GM23338 (cell line): Measurements from ENCODE around the gene PJA1. TPM values are rescaled to one million over a fixed set of nuclear protein-coding genes. Genes with fewer than 3 reads are reported as not detected.
A peak's percentile ranks its signal among the peaks of the same experiment; 100 is the strongest.

Experiments
- ATAC-seq: fragments of 200-7000 bp; cut with Tn5 transposase; 3 replicates; pipeline ENCODE4 v1.9.1; 2020
- DNase-seq: peaks from one replicate; pipeline ENCODE4 v3.0.0-alpha.2; 2015; ENCODE audit warnings: low spot score
- H2AFZ ChIP-seq: fragments of 200-600 bp; sonication (generic); 2 replicates; pipeline ENCODE4 v1.8.0; 2016; ENCODE audit warnings: antibody characterized with exemption, mild to moderate bottlenecking, moderate library complexity
- H3F3A ChIP-seq: fragments of 200-600 bp; sonication (generic); replicated peaks from 2 replicates; pipeline ENCODE4 v1.8.0; 2017; ENCODE audit warnings: antibody characterized with exemption, mixed run types, low read depth
- H3K27ac ChIP-seq: fragments of 200-600 bp; sonication (generic); 2 replicates; pipeline ENCODE4 v1.6.1; 2016; ENCODE audit warnings: low read depth
- H3K27me3 ChIP-seq: fragments of 200-600 bp; sonication (generic); 2 replicates; pipeline ENCODE4 v1.8.0; 2016; ENCODE audit warnings: mild to moderate bottlenecking, mixed run types, moderate library complexity; ENCODE audit not compliant: insufficient read depth
- H3K36me3 ChIP-seq: fragments of 200-600 bp; sonication (generic); 2 replicates; pipeline ENCODE4 v1.8.0; 2016; ENCODE audit warnings: mild to moderate bottlenecking; ENCODE audit not compliant: insufficient read depth
- H3K4me1 ChIP-seq: fragments of 200-600 bp; sonication (generic); 2 replicates; pipeline ENCODE4 v1.8.0; 2016; ENCODE audit warnings: mild to moderate bottlenecking, moderate library complexity; ENCODE audit not compliant: insufficient read depth
- H3K4me2 ChIP-seq: fragments of 200-600 bp; sonication (generic); 2 replicates; pipeline ENCODE4 v1.7.1; 2017; ENCODE audit warnings: mixed run types
- H3K4me3 ChIP-seq: fragments of 200-600 bp; sonication (generic); 2 replicates; pipeline ENCODE4 v1.6.1; 2016; ENCODE audit warnings: mixed run types
- H3K79me2 ChIP-seq: fragments of 200-600 bp; sonication (generic); replicated peaks from 2 replicates; pipeline ENCODE4 v1.8.0; 2017; ENCODE audit warnings: mild to moderate bottlenecking; ENCODE audit not compliant: insufficient read depth
- H3K9me2 ChIP-seq: fragments of 200-600 bp; sonication (generic); 2 replicates; pipeline ENCODE4 v1.8.0; 2017; ENCODE audit not compliant: insufficient read depth
- H4K20me1 ChIP-seq: fragments of 200-600 bp; sonication (generic); replicated peaks from 2 replicates; pipeline ENCODE4 v1.8.0; 2017; ENCODE audit warnings: mild to moderate bottlenecking; ENCODE audit not compliant: insufficient read depth
- H3K27ac Mint-ChIP-seq: 2 replicates; pipeline ENCODE4 v1.8.0; 2020; ENCODE audit warnings: inconsistent platforms, mild to moderate bottlenecking, moderate library complexity, mixed read lengths
- H3K27me3 Mint-ChIP-seq: 3 replicates; pipeline ENCODE4 v1.8.0; 2022; ENCODE audit warnings: low read depth, mild to moderate bottlenecking, moderate library complexity, mixed read lengths, inconsistent platforms; ENCODE audit not compliant: insufficient read depth, poor library complexity
- H3K36me3 Mint-ChIP-seq: 3 replicates; pipeline ENCODE4 v1.8.0; 2021; ENCODE audit warnings: low read depth, mild to moderate bottlenecking, inconsistent platforms, moderate library complexity, mixed read lengths
- H3K4me1 Mint-ChIP-seq: 3 replicates; pipeline ENCODE4 v1.8.0; 2020; ENCODE audit warnings: mild to moderate bottlenecking, inconsistent platforms, mixed read lengths
- H3K4me3 Mint-ChIP-seq: 3 replicates; pipeline ENCODE4 v1.8.0; 2021; ENCODE audit warnings: moderate library complexity, mild to moderate bottlenecking, inconsistent platforms, mixed read lengths
- H3K9me3 Mint-ChIP-seq: 3 replicates; pipeline ENCODE4 v1.8.0; 2020; ENCODE audit warnings: moderate library complexity, mild to moderate bottlenecking, inconsistent platforms, mixed read lengths
- CREB1 ChIP-seq: fragments of 250-450 bp; sonication (Bioruptor Pico); IDR thresholded peaks from 2 replicates; pipeline ENCODE4 v1.5.0; 2020; ENCODE audit warnings: low read depth, mild to moderate bottlenecking, moderate library complexity
- CTCF ChIP-seq, 2 experiments: fragments of 200-600 bp in 1 of 2; sonication (generic) in 1 of 2; conservative IDR thresholded peaks; 2 replicates each; pipeline versions ENCODE4 v1.5.1 to v1.6.1; 2016 to 2017; ENCODE audit warnings: antibody characterized with exemption in 2 of 2, low read depth in 2 of 2, mild to moderate bottlenecking in 2 of 2, moderate library complexity in 1 of 2
- EZH2 ChIP-seq: fragments of 200-600 bp; sonication (generic); IDR thresholded peaks from one replicate; pipeline ENCODE4 v1.8.0; 2017; ENCODE audit warnings: antibody characterized with exemption, mild to moderate bottlenecking, low read depth; ENCODE audit not compliant: unreplicated experiment
- EZH2phosphoT487 ChIP-seq: fragments of 200-600 bp; sonication (generic); IDR thresholded peaks from one replicate; pipeline ENCODE4 v1.8.1; 2018; ENCODE audit warnings: antibody characterized with exemption; ENCODE audit not compliant: unreplicated experiment
- JUNB ChIP-seq: IDR thresholded peaks from one replicate; pipeline ENCODE4 v1.6.1; 2016; ENCODE audit warnings: antibody characterized with exemption; ENCODE audit not compliant: unreplicated experiment
- NANOG ChIP-seq: IDR thresholded peaks from 2 replicates; pipeline ENCODE4 v1.6.1; 2016; ENCODE audit warnings: antibody characterized with exemption, borderline replicate concordance
- POLR2AphosphoS5 ChIP-seq: IDR thresholded peaks from 2 replicates; pipeline ENCODE4 v1.6.1; 2016; ENCODE audit warnings: antibody characterized with exemption, low read depth
- REST ChIP-seq: IDR thresholded peaks from one replicate; pipeline ENCODE4 v1.6.1; 2018; ENCODE audit warnings: antibody characterized with exemption; ENCODE audit not compliant: unreplicated experiment
- ZNF114 ChIP-seq: fragments of 250-450 bp; sonication (Bioruptor Pico); IDR thresholded peaks from 2 replicates; pipeline ENCODE4 v1.5.0; 2020; ENCODE audit warnings: mild to moderate bottlenecking, moderate library complexity
- ZNF331 ChIP-seq: fragments of 250-450 bp; sonication (Bioruptor Pico); IDR thresholded peaks from 2 replicates; pipeline ENCODE4 v1.5.0; 2020; ENCODE audit warnings: low read depth, mild to moderate bottlenecking, moderate library complexity
- polyA plus RNA-seq: library from polyadenylated mRNA; unstranded; fragments of >200 nt; fragmentation: Nextera tagmentation; extraction: Ambion mirVana; gene quantifications from 2 replicates; pipeline ENCODE4 v1.2.1, GENCODE V29; 2016
- total RNA-seq: library from RNA; depleted of rRNA; stranded (reverse); fragments of >200 nt; shearing (Covaris generic); gene quantifications from 2 replicates; pipeline ENCODE4 v1.2.3, GENCODE V29; 2014

The PJA1 gene
- total and polyA plus RNA-seq, 2 experiments from 2014 or later = 25.2 to 31.3 TPM

GRCh38 chrX:69154051-69154450, 11.2 kb downstream of the PJA1 start:
- Mint-ChIP-seq H3K27ac (no peak overlapping the region), H3K4me1 (peaks cover 45% of the 10 kb centered on the region), H3K27me3 (peaks cover 12% of the 10 kb centered on the region), H3K9me3 (no peaks in the 10 kb centered on the region), H3K4me3 (no peak overlapping the region), H3K36me3 (no peaks in the 10 kb centered on the region; the same call in 2 of the 3 replicates)
- TF ChIP-seq ZNF331 (CRISPR knock-in tag) (no peak), CTCF (conservative IDR thresholded peaks at IDR 0.05; ENCODE audit: low read depth in 2 of 2) (no peak), EZH2 (no peak), ZNF114 (no peak), CREB1 (no peak), NANOG (no peak), REST (no peak), JUNB (no peak)
- Histone ChIP-seq H3K4me1 (peaks cover 43% of the 10 kb centered on the region), H3K4me3 (no peak overlapping the region), H2AFZ (no peak overlapping the region), H4K20me1 (no peaks in the 10 kb centered on the region), H3F3A (no peaks in the 10 kb centered on the region), H3K4me2 (0 out of 2 replicates have a peak overlapping the region, but pooled peaks have one; percentile 32), H3K27me3 (no peaks in the 10 kb centered on the region), H3K36me3 (no peaks in the 10 kb centered on the region), H3K79me2 (no peaks in the 10 kb centered on the region), H3K9me2 (no peaks in the 10 kb centered on the region), H3K27ac (no peak overlapping the region)
- ATAC-seq = no peak
- DNase-seq = no peak

- H3K36me3 Mint-ChIP-seq = no peaks in the 10 kb centered on the region; the same call in 2 of the 3 replicates
- no peaks in the 10 kb centered on the region for H3K9me2 ChIP-seq
- H4K20me1 ChIP-seq = no peaks in the 10 kb centered on the region
- peaks cover 45% of the 10 kb centered on the region for H3K4me1 Mint-ChIP-seq
- peaks cover 44% of the 10 kb centered on the region for H3K4me1 ChIP-seq
- H3K79me2 ChIP-seq = no peaks in the 10 kb centered on the region
- peak overlapping the region; percentile 48; the same call in 1 of the 2 replicates for H3K27ac Mint-ChIP-seq
- H2AFZ ChIP-seq = no peak overlapping the region
- no peak overlapping the region for H3K4me3 Mint-ChIP-seq
- H3K27me3 ChIP-seq = no peaks in the 10 kb centered on the region
- no peaks in the 10 kb centered on the region for H3F3A ChIP-seq
- peaks cover 12% of the 10 kb centered on the region for H3K27me3 Mint-ChIP-seq
- H3K4me2 ChIP-seq = no peak overlapping the region
- H3K27ac ChIP-seq = 0 out of 2 replicates have a peak overlapping the region, but pooled peaks have one; percentile 69
- H3K36me3 ChIP-seq = no peaks in the 10 kb centered on the region
- ATAC-seq (peak; percentile 53), DNase-seq (peak; percentile 82)
- no peak overlapping the region for H3K4me3 ChIP-seq
- no peaks in the 10 kb centered on the region for H3K9me3 Mint-ChIP-seq
- TF ChIP-seq REST = no peak
- no peak for TF ChIP-seq POLR2AphosphoS5
- no peak for TF ChIP-seq EZH2phosphoT487
- TF ChIP-seq JUNB = no peak
- no peak for TF ChIP-seq CREB1
These were observed 12.1 kb downstream of the PJA1 start for GRCh38 chrX:69153060-69153730.
